ENCODE data around the gene ERBB3. TPM values are rescaled to one million over a fixed set of nuclear protein-coding genes. Genes with fewer than 3 reads are reported as not detected.

Gene ERBB3
- total RNA-seq, 1 donor from 2014 or later, result 159 TPM

GRCh38 chr12:56152132-56152755 lies 72.3 kb downstream of the ERBB3 start, which contains the start of gene MYL6B:
MYL6B (plus strand) TSS chr12:56152587; CDS start chr12:56153919, 1,332 bp downstream.
- ATAC-seq (peak; percentile 97), DNase-seq (ENCODE audit: low spot score) (peak; percentile 96)
- intact Hi-C loops (cut with DNase I), result no loop called here

Other genes with a start within 250 kb of the ERBB3 start
- gene MMP19, start 237.2 kb upstream of the ERBB3 start, total RNA-seq, result 9.1 TPM
- 21.8 TPM for gene PYM1, start 152.3 kb upstream of the ERBB3 start, total RNA-seq
- gene DGKA, start 149.0 kb upstream of the ERBB3 start, total RNA-seq, result 31.8 TPM
- gene PMEL, start 114.1 kb upstream of the ERBB3 start, total RNA-seq, result 0.49 TPM
- gene CDK2, start 113.3 kb upstream of the ERBB3 start, total RNA-seq, result 14.4 TPM
- gene RAB5B, start 106.1 kb upstream of the ERBB3 start, total RNA-seq, result 143 TPM
- gene SUOX, start 82.9 kb upstream of the ERBB3 start, total RNA-seq, result 20.3 TPM
- gene IKZF4, start 59.1 kb upstream of the ERBB3 start, total RNA-seq, result 13.7 TPM
- gene RPS26, start 38.2 kb upstream of the ERBB3 start, total RNA-seq, result 93.6 TPM
- gene PA2G4, start 24.4 kb downstream of the ERBB3 start, total RNA-seq, result 79.6 TPM
- gene RPL41, start 36.5 kb downstream of the ERBB3 start, total RNA-seq, result 2,818 TPM
- 9.0 TPM for gene ZC3H10, start 38.1 kb downstream of the ERBB3 start, total RNA-seq
- gene ESYT1, start 48.1 kb downstream of the ERBB3 start, total RNA-seq, result 85.9 TPM
- 40.0 TPM for gene MYL6B, start 72.4 kb downstream of the ERBB3 start, total RNA-seq
- gene MYL6, start 78.2 kb downstream of the ERBB3 start, total RNA-seq, result 993 TPM
- 160 TPM for gene SMARCC2, start 109.3 kb downstream of the ERBB3 start, total RNA-seq
- 40.7 TPM for gene RNF41, start 141.8 kb downstream of the ERBB3 start, total RNA-seq
- gene NABP2, start 144.2 kb downstream of the ERBB3 start, total RNA-seq, result 18.5 TPM
- 0.80 TPM for gene SLC39A5, start 149.9 kb downstream of the ERBB3 start, total RNA-seq
- gene ANKRD52, start 178.2 kb downstream of the ERBB3 start, total RNA-seq, result 40.1 TPM
- 8.3 TPM for gene COQ10A, start 186.8 kb downstream of the ERBB3 start, total RNA-seq
- gene CS, start 220.2 kb downstream of the ERBB3 start, total RNA-seq, result 106 TPM
- gene CNPY2, start 235.8 kb downstream of the ERBB3 start, total RNA-seq, result 87.3 TPM